Astrocyte (in vitro differentiated cells and primary cell): ENCODE data around the gene LACC1.

ENCODE experiments used
- CTCF ChIP-seq: IDR thresholded peaks from 2 replicates; pipeline ENCODE4 v1.5.1; 2011; ENCODE audit warnings: low read depth, mild to moderate bottlenecking, inconsistent platforms, low read length, moderate library complexity; ENCODE audit not compliant: insufficient read depth
- EZH2 ChIP-seq: IDR thresholded peaks from 2 replicates; pipeline ENCODE4 v1.6.1; 2012; ENCODE audit warnings: mild to moderate bottlenecking, low read length, inconsistent platforms; ENCODE audit not compliant: insufficient read depth

- TF ChIP-seq CTCF (no peak), EZH2 (no peak)
These were observed 37.1 kb downstream of the LACC1 start for GRCh38 chr13:43916828-43917227.
